Measurements from ENCODE around the gene RIPK1. TPM values are rescaled to one million over a fixed set of nuclear protein-coding genes. Genes with fewer than 3 reads are reported as not detected.

Gene RIPK1
- total RNA-seq, 1 experiment from 2014 or later = 19.1 TPM

- DNase-seq (ENCODE audit: low read depth, low spot score) (no peak), ATAC-seq (no peak)
- TF ChIP-seq RAD21 (IDR thresholded peaks at IDR 0.05; ENCODE audit: low read depth) (no peak), REST (IDR thresholded peaks at IDR 0.05; ENCODE audit: low read depth) (no peak), POLR2AphosphoS5 (IDR thresholded peaks at IDR 0.05; ENCODE audit: low read depth, low read length) (no peak), FOSL1 (IDR thresholded peaks at IDR 0.05; ENCODE audit: low read depth) (no peak), ATF3 (IDR thresholded peaks at IDR 0.05) (no peak), ZNF274 (IDR thresholded peaks at IDR 0.05; ENCODE audit: low read depth, low read length) (no peak)
- no peak overlapping the region for H3K9ac ChIP-seq (ENCODE audit: low read length)
- POLR2A ChIA-PET = no interaction called here
- no peak overlapping the region for H3K4me2 ChIP-seq (ENCODE audit: low read length)
- H3K4me1 ChIP-seq (ENCODE audit: control insufficient read depth in 1 of 2, insufficient read depth in 2 of 2, low read length in 2 of 2) = no peaks in the 10 kb centered on the region
- RAD21 ChIA-PET (ENCODE audit: low non-redundant PET in 1 of 2, low total read pairs in 2 of 2, uncharacterized antibody in 2 of 2, unreplicated experiment in 2 of 2) = no interaction called here
- CTCF ChIA-PET = interaction anchor here (1.9 kb wide), 1 partner anchor 10 kb away, joined by 4 read pairs; no protein-coding TSS in a partner anchor
- intact Hi-C loops (cut with micrococcal nuclease) = no loop called here
- H3K36me3 ChIP-seq (ENCODE audit: control insufficient read depth in 1 of 2, insufficient read depth in 2 of 2, low read length in 2 of 2) = no peaks in the 10 kb centered on the region
- H3K27me3 ChIP-seq (ENCODE audit: insufficient read depth, low read length) = no peaks in the 10 kb centered on the region
- BruUV-seq (replicated peaks) = no TSS peak
- H2AFZ ChIP-seq (ENCODE audit: low read depth, low read length, poor library complexity, severe bottlenecking) = no peak overlapping the region
- H3K4me3 ChIP-seq (replicated peaks in 1 of 2; ENCODE audit: low read depth in 1 of 2, low read length in 2 of 2) = no peak overlapping the region
- H4K20me1 ChIP-seq (ENCODE audit: insufficient read depth) = no peaks in the 10 kb centered on the region
- H3K79me2 ChIP-seq (ENCODE audit: insufficient read depth, low read length) = no peaks in the 10 kb centered on the region
- no peaks in the 10 kb centered on the region for H3K9me3 ChIP-seq (ENCODE audit: control insufficient read depth in 1 of 2, insufficient read depth in 1 of 2, low read depth in 1 of 2, low read length in 2 of 2)
- H3K27ac ChIP-seq (ENCODE audit: low read depth, low read length) = no peak overlapping the region
- H3K9me2 ChIP-seq (ENCODE audit: insufficient read depth) = no peaks in the 10 kb centered on the region
These were observed 28.9 kb upstream of the RIPK1 start for GRCh38 chr6:3039384-3039783.

- BruUV-seq (replicated peaks) = no TSS peak
These were observed 27.1 kb upstream of the RIPK1 start for GRCh38 chr6:3041147-3041546.

More at GRCh38 chr6:3041147-3041546, 27.1 kb upstream of the RIPK1 start:
- H3K27me3 ChIP-seq (ENCODE audit: insufficient read depth, low read length) = no peaks in the 10 kb centered on the region
- no peak overlapping the region for H3K4me2 ChIP-seq (ENCODE audit: low read length)
- no peak overlapping the region for H3K9ac ChIP-seq (ENCODE audit: low read length)
- ChIA-PET CTCF (no interaction called here), POLR2A (no interaction called here), RAD21 (ENCODE audit: low non-redundant PET in 1 of 2, low total read pairs in 2 of 2, uncharacterized antibody in 2 of 2, unreplicated experiment in 2 of 2) (no interaction called here)
- H3K4me3 ChIP-seq (replicated peaks in 1 of 2; ENCODE audit: low read depth in 1 of 2, low read length in 2 of 2) = no peak overlapping the region
- no peaks in the 10 kb centered on the region for H3K9me3 ChIP-seq (ENCODE audit: control insufficient read depth in 1 of 2, insufficient read depth in 1 of 2, low read depth in 1 of 2, low read length in 2 of 2)
- no peaks in the 10 kb centered on the region for H3K9me2 ChIP-seq (ENCODE audit: insufficient read depth)
- no peaks in the 10 kb centered on the region for H3K79me2 ChIP-seq (ENCODE audit: insufficient read depth, low read length)
- TF ChIP-seq POLR2A (IDR thresholded peaks at IDR 0.05; ENCODE audit: borderline replicate concordance, extremely low read depth, insufficient read depth, insufficient read length) (no peak), MAX (IDR thresholded peaks at IDR 0.05) (no peak), FOSL1 (IDR thresholded peaks at IDR 0.05; ENCODE audit: low read depth) (no peak), ELF1 (IDR thresholded peaks at IDR 0.05; ENCODE audit: borderline replicate concordance, low read depth) (no peak), SRF (IDR thresholded peaks at IDR 0.05; ENCODE audit: low read depth) (no peak), EZH2phosphoT487 (IDR thresholded peaks at IDR 0.05; ENCODE audit: borderline replicate concordance) (no peak)
- ATAC-seq (no peak), DNase-seq (ENCODE audit: low read depth, low spot score) (no peak)
- intact Hi-C loops (cut with micrococcal nuclease) = no loop called here
- H3K27ac ChIP-seq (ENCODE audit: low read depth, low read length) = no peak overlapping the region
- no peaks in the 10 kb centered on the region for H4K20me1 ChIP-seq (ENCODE audit: insufficient read depth)
- H3K4me1 ChIP-seq (ENCODE audit: control insufficient read depth in 1 of 2, insufficient read depth in 2 of 2, low read length in 2 of 2) = no peaks in the 10 kb centered on the region
- H2AFZ ChIP-seq (ENCODE audit: low read depth, low read length, poor library complexity, severe bottlenecking) = no peak overlapping the region
- H3K36me3 ChIP-seq (ENCODE audit: control insufficient read depth in 1 of 2, insufficient read depth in 2 of 2, low read length in 2 of 2) = no peaks in the 10 kb centered on the region

Data from HCT116 (cell line).